Progenitor cell of endocrine pancreas (in vitro differentiated cells): ENCODE results near the gene ZFP64. TPM values are rescaled to one million over a fixed set of nuclear protein-coding genes. Genes with fewer than 3 reads are reported as not detected.

ENCODE experiments used
- DNase-seq: peaks from one replicate; pipeline ENCODE4 v3.0.0; 2021; ENCODE audit warnings: low spot score; ENCODE audit not compliant: unreplicated experiment
- H3K27ac Mint-ChIP-seq: 2 replicates; pipeline ENCODE4 v1.8.0; 2021; ENCODE audit warnings: mild to moderate bottlenecking, moderate library complexity, mixed read lengths
- H3K27me3 Mint-ChIP-seq: 2 replicates; pipeline ENCODE4 v1.8.0; 2021; ENCODE audit warnings: mixed read lengths
- H3K36me3 Mint-ChIP-seq: 2 replicates; pipeline ENCODE4 v1.8.0; 2022; ENCODE audit warnings: mixed read lengths; ENCODE audit not compliant: insufficient read depth
- H3K4me1 Mint-ChIP-seq: 2 replicates; pipeline ENCODE4 v1.8.0; 2021; ENCODE audit warnings: low read depth, mixed read lengths
- H3K4me3 Mint-ChIP-seq: 2 replicates; pipeline ENCODE4 v1.8.0; 2021; ENCODE audit warnings: low read depth, mild to moderate bottlenecking, moderate library complexity, mixed read lengths
- H3K9me3 Mint-ChIP-seq: 2 replicates; pipeline ENCODE4 v1.8.0; 2021; ENCODE audit warnings: low read depth, mixed read lengths
- CTCF ChIP-seq: fragments of 200-600 bp; sonication (generic); IDR thresholded peaks from one replicate; pipeline ENCODE4 v1.5.0; 2021; ENCODE audit warnings: antibody characterized with exemption, mild to moderate bottlenecking; ENCODE audit not compliant: unreplicated experiment
- long read RNA-seq: library from polyadenylated mRNA; unstranded; transcript quantifications from one replicate; pipeline ENCODE4 v2.0.0, GENCODE V29; 2020
- total RNA-seq: library from RNA; stranded (reverse); gene quantifications from 2 replicates; pipeline ENCODE4 v1.2.1, GENCODE V29; 2021

Gene ZFP64
- 25.2 and 26.9 TPM in 2 replicates for total RNA-seq
- long read RNA-seq, transcript ZFP64-201 (6 exons, 3,264 nt) = major isoform, 26 of 59 reads
- long read RNA-seq, transcript ZFP64-204 (6 exons, 3,040 nt) = minor isoform, 5 of 59 reads
- long read RNA-seq, partial matches to known transcripts = 11 of 59 reads
- long read RNA-seq, other reads (novel, unspliced or antisense) = 10 of 59 reads

- H3K9me3 Mint-ChIP-seq = no peaks in the 10 kb centered on the region
- peaks cover 10% of the 10 kb centered on the region for H3K4me1 Mint-ChIP-seq
- H3K36me3 Mint-ChIP-seq = peaks cover 5% of the 10 kb centered on the region
- H3K27ac Mint-ChIP-seq = peak within 1 kb of the TSS; percentile 98
- TF ChIP-seq CTCF = peak; percentile 66
- H3K4me3 Mint-ChIP-seq = peak within 1 kb of the TSS; percentile 90
- peak; percentile 50 for DNase-seq
- H3K27me3 Mint-ChIP-seq = no peaks in the 10 kb centered on the region
Observed at GRCh38 chr20:52191132-52191915, at the start of gene ZFP64. Gene ZFP64, minus strand, starts transcription at chr20:52191779. Its CDS starts 143 bp downstream, at chr20:52191636.

- Mint-ChIP-seq H3K27ac (no peak overlapping the region), H3K36me3 (no peaks in the 10 kb centered on the region), H3K4me1 (no peaks in the 10 kb centered on the region), H3K9me3 (no peaks in the 10 kb centered on the region), H3K4me3 (no peak overlapping the region), H3K27me3 (no peaks in the 10 kb centered on the region)
- TF ChIP-seq CTCF = no peak
- DNase-seq = no peak
Observed at GRCh38 chr20:52240802-52241201, 49.2 kb upstream of the ZFP64 start.

GRCh38 chr20:52239102-52239501 lies 47.5 kb upstream of the ZFP64 start:
- DNase-seq = no peak
- Mint-ChIP-seq H3K27ac (no peak overlapping the region), H3K36me3 (no peaks in the 10 kb centered on the region), H3K4me3 (no peak overlapping the region), H3K4me1 (no peaks in the 10 kb centered on the region), H3K27me3 (no peaks in the 10 kb centered on the region), H3K9me3 (no peaks in the 10 kb centered on the region)
- no peak for TF ChIP-seq CTCF

- H3K9me3 Mint-ChIP-seq = peaks cover 3% of the 10 kb centered on the region
- H3K27ac Mint-ChIP-seq = no peak overlapping the region
- no peaks in the 10 kb centered on the region for H3K36me3 Mint-ChIP-seq
- no peak overlapping the region for H3K4me3 Mint-ChIP-seq
- peaks cover 1% of the 10 kb centered on the region for H3K4me1 Mint-ChIP-seq
- no peak for TF ChIP-seq CTCF
- no peaks in the 10 kb centered on the region for H3K27me3 Mint-ChIP-seq
- no peak for DNase-seq
Observed at GRCh38 chr20:52236292-52236691, 44.7 kb upstream of the ZFP64 start.

- H3K9me3 Mint-ChIP-seq = peaks cover 3% of the 10 kb centered on the region
- H3K27ac Mint-ChIP-seq = no peak overlapping the region
- no peak for TF ChIP-seq CTCF
- H3K4me1 Mint-ChIP-seq = peaks cover 7% of the 10 kb centered on the region
- no peaks in the 10 kb centered on the region for H3K36me3 Mint-ChIP-seq
- no peak overlapping the region for H3K4me3 Mint-ChIP-seq
- H3K27me3 Mint-ChIP-seq = no peaks in the 10 kb centered on the region
- DNase-seq = no peak
Observed at GRCh38 chr20:52235129-52235528, 43.5 kb upstream of the ZFP64 start.
